Uterus (tissue), 4 donors: ENCODE measurements around the gene DNAJB13. TPM values are rescaled to one million over a fixed set of nuclear protein-coding genes. Genes with fewer than 3 reads are reported as not detected.

Source experiments
- DNase-seq, 2 donors: peaks; one replicate each; pipeline ENCODE4 v3.0.0-alpha.2; 2019 to 2020
- H3K27ac ChIP-seq, 2 donors: fragments of 200-600 bp; sonication (generic); 1 replicate in 1 of 2; 2 replicates in 1 of 2; pipeline ENCODE4 v1.5.1; 2016 to 2018
- H3K27me3 ChIP-seq, 2 donors: fragments of 200-600 bp; sonication (generic); one replicate each; pipeline ENCODE4 v1.5.1; 2018 to 2019; ENCODE audit warnings: control low read depth in 1 of 2
- H3K36me3 ChIP-seq, 2 donors: fragments of 200-600 bp; sonication (generic); one replicate each; pipeline ENCODE4 v1.5.1; 2019; ENCODE audit warnings: control low read depth in 1 of 2
- H3K4me1 ChIP-seq, 2 donors: fragments of 200-600 bp; sonication (generic); one replicate each; pipeline ENCODE4 v1.5.1; 2018 to 2019; ENCODE audit warnings: control low read depth in 1 of 2
- H3K4me3 ChIP-seq, 2 donors: fragments of 200-600 bp; sonication (generic); 1 replicate in 1 of 2; 2 replicates in 1 of 2; pipeline ENCODE4 v1.5.1; 2018 to 2019; ENCODE audit warnings: mild to moderate bottlenecking in 1 of 2
- H3K9me3 ChIP-seq, 2 donors: fragments of 200-600 bp; sonication (generic); one replicate each; pipeline ENCODE4 v1.5.1; 2019; ENCODE audit warnings: control low read depth in 1 of 2
- CTCF ChIP-seq, 4 experiments: fragments of 200-600 bp in 2 of 4; fragments of 450-650 bp in 2 of 4; sonication (generic) in 2 of 4; IDR thresholded peaks; one replicate each; pipeline ENCODE4 v1.5.1; 2016 to 2019; ENCODE audit warnings: antibody characterized with exemption in 4 of 4, mild to moderate bottlenecking in 2 of 4, moderate library complexity in 1 of 4
- POLR2A ChIP-seq, 2 donors: fragments of 450-650 bp; IDR thresholded peaks; one replicate each; pipeline ENCODE4 v1.6.1; 2016; ENCODE audit warnings: antibody characterized with exemption in 2 of 2, mild to moderate bottlenecking in 1 of 2, moderate library complexity in 1 of 2
- intact Hi-C: fragments of 100-400 bp; cut with DNase I; formaldehyde crosslinking; loops from one replicate; pipeline ENCODE4 v1.15.1; 2023; ENCODE audit warnings: low total_unique reads
- total RNA-seq, 4 donors: library from RNA; depleted of rRNA in 3 of 4; stranded (reverse); fragments of >200 nt in 3 of 4; gene quantifications; one replicate each; pipeline versions ENCODE4 v1.1.0 to v1.2.4, GENCODE V29; 2014 to 2023
- donor health status: DM: yes; HTN: yes; CAD: no.

DNAJB13 gene
- total RNA-seq, 4 donors from 2014 or later: 1.9 to 9.1 (median 4.6) TPM; not detected in 1

DNA sequence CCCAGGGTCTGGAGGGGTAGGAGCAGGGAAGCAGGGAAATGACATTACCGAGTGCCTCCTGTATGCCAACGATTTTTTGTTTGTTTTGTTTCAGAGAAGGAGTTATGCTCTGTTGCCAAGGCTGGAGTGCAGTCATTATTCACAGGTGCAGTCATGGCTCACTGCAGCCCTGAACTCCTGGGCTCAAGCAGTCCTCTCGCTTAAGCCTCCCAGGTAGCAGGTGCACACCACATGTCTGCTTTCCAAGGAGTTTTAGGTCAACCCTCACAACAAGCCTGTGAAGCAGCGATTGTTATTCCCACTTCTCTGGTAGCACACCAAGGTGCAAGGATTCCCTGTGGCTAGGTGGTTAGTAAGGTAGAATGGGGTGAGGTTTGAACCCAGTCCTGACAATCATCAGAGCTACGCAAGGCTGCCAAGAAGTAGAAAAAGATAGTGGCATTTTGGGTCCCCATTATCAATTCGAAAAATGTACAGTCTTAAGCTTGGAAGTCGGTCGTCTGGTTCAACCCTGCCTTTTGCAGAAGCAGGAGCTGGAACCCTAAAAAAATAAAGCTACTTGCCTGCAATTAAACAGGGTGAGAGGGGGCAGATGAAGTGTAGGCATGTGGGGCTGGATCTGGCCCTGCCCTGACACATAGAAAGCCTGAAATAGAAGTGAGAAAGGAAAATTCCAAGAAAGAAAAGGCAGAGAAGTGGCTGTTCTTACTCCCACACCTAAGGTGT, 48.9 kb downstream of the DNAJB13 start:
- Histone ChIP-seq H3K27ac (no peak overlapping the region), H3K4me1 (no peaks in the 10 kb centered on the region), H3K36me3 (no peaks in the 10 kb centered on the region), H3K27me3 (no peaks in the 10 kb centered on the region), H3K9me3 (no peaks in the 10 kb centered on the region), H3K4me3 (no peak overlapping the region)
- DNase-seq: no peak
- intact Hi-C loops: no loop called here
- TF ChIP-seq CTCF (IDR thresholded peaks at IDR 0.05) (no peak), POLR2A (IDR thresholded peaks at IDR 0.05) (no peak)

DNA sequence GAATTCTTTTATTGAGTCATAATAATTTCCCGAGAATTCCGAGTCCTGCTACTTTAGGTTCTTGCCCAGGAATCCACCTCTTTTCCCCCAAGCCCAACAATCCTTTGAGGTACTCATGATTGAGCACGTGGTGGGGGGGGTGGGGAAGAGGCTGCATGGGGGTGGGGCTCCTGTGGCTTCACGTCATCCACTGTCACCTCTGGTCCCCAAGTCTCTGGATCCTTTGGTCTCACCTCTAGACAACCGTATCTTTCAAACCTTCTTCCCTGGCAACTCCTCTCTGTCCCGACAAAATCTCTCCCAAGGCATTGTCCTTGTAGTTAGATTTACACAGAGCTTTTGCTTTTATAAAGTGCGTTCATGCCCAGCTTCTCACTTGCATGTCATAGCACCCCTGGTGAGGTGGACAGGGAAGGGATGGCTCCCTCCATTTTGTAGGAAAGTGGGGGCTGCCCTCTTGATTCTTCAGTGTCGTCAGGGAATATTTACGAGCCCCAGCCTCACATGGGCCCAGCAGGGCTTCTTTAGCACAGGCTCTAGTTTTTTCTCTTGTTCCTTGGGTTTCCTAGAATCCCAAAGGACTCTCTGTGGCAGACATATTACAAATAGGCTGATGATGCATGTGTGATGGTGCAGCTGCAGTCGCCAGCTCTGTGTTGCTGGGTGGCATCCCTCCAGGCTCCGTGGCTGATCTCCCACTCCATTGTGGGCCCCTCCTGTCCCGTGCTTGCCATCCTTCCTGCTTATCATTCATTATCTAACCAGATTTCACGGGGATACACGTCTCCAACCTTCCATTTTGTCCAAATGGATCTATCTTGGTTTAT, 49.7 kb downstream of the DNAJB13 start:
- Histone ChIP-seq H3K27ac (no peak overlapping the region), H3K36me3 (no peaks in the 10 kb centered on the region), H3K9me3 (no peaks in the 10 kb centered on the region), H3K27me3 (no peaks in the 10 kb centered on the region), H3K4me1 (no peaks in the 10 kb centered on the region), H3K4me3 (no peak overlapping the region)
- no peak for DNase-seq
- TF ChIP-seq POLR2A (IDR thresholded peaks at IDR 0.05) (no peak), CTCF (IDR thresholded peaks at IDR 0.05) (no peak)
- intact Hi-C loops: no loop called here

- no peak overlapping the region for H3K27ac ChIP-seq
- intact Hi-C loops: no loop called here
- DNase-seq: no peak
- H3K9me3 ChIP-seq: no peaks in the 10 kb centered on the region
- H3K4me1 ChIP-seq: no peaks in the 10 kb centered on the region
- TF ChIP-seq POLR2A (IDR thresholded peaks at IDR 0.05): no peak
- no peak for TF ChIP-seq CTCF (IDR thresholded peaks at IDR 0.05)
- H3K36me3 ChIP-seq: no peaks in the 10 kb centered on the region
- no peaks in the 10 kb centered on the region for H3K27me3 ChIP-seq
- no peak overlapping the region for H3K4me3 ChIP-seq
Observed at GRCh38 chr11:74001822-74002286, 51.0 kb downstream of the DNAJB13 start.

DNA sequence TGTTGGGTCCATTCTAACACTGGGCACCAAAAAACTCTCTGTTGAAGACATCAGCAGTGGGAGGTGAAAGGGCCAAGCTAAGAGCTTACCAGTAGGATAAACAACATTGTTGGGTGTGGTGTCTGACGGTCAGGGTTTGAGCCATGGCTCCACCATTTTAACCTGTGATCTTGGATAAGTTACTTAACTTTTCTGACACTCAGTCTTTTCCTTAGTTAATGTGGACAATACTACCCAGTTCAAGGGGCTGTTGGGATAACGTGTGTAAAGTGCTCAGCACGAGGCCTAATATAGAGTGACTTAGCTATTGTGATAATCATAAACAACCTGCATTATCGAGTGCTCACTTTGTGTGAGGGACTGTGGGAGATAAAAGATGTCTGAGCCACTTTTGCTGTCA, 52.0 kb downstream of the DNAJB13 start:
- TF ChIP-seq POLR2A (IDR thresholded peaks at IDR 0.05) (no peak), CTCF (IDR thresholded peaks at IDR 0.05) (no peak)
- Histone ChIP-seq H3K27me3 (no peaks in the 10 kb centered on the region), H3K9me3 (no peaks in the 10 kb centered on the region), H3K36me3 (no peaks in the 10 kb centered on the region), H3K4me3 (no peak overlapping the region), H3K27ac (no peak overlapping the region), H3K4me1 (no peaks in the 10 kb centered on the region)
- DNase-seq: no peak
- intact Hi-C loops: no loop called here
